ENCODE measurements around the gene RBAK. TPM values are rescaled to one million over a fixed set of nuclear protein-coding genes. Genes with fewer than 3 reads are reported as not detected.
"Not testable (repeated sequence)": the region's sequence is repeated elsewhere in the genome, so short reads cannot be mapped to it uniquely, and the experiment has no call there.

RBAK gene
- total RNA-seq, 1 experiment from 2014 or later, result 6.9 TPM

GRCh38 chr7:5051731-5052130 is 6.1 kb downstream of the RBAK start:
- not testable (repeated sequence) for DNase-seq (ENCODE audit: low read depth)

- DNase-seq (ENCODE audit: low read depth), result no peak
Observed at GRCh38 chr7:5053175-5053574, 7.5 kb downstream of the RBAK start.

- no peak for DNase-seq (ENCODE audit: low read depth)
Observed at GRCh38 chr7:5063698-5064097, 18.0 kb downstream of the RBAK start.

- DNase-seq (ENCODE audit: low read depth), result peak; percentile 12
Observed at GRCh38 chr7:5064391-5065106, 18.9 kb downstream of the RBAK start.

- no peak for DNase-seq (ENCODE audit: low read depth)
Observed at GRCh38 chr7:5065107-5065407, 19.4 kb downstream of the RBAK start.

- no peak for DNase-seq (ENCODE audit: low read depth)
Observed at GRCh38 chr7:5068521-5068920, 22.9 kb downstream of the RBAK start.

- no peak for DNase-seq (ENCODE audit: low read depth)
Observed at GRCh38 chr7:5070206-5070605, 24.5 kb downstream of the RBAK start.

GRCh38 chr7:5075187-5075586 is 29.5 kb downstream of the RBAK start:
- not testable (repeated sequence) for DNase-seq (ENCODE audit: low read depth)

- DNase-seq (ENCODE audit: low read depth), result peak; percentile 42
Observed at GRCh38 chr7:5077740-5078139, 32.1 kb downstream of the RBAK start.

- DNase-seq (ENCODE audit: low read depth), result no peak
Observed at GRCh38 chr7:5082806-5083205, 37.1 kb downstream of the RBAK start.

- no peak for DNase-seq (ENCODE audit: low read depth)
Observed at GRCh38 chr7:5083311-5083711, 37.7 kb downstream of the RBAK start.

GRCh38 chr7:5086256-5086655 is 40.6 kb downstream of the RBAK start:
- DNase-seq (ENCODE audit: low read depth), result no peak

GRCh38 chr7:5088228-5088833 is 42.7 kb downstream of the RBAK start:
- DNase-seq (ENCODE audit: low read depth), result peak; percentile 38

- no peak for DNase-seq (ENCODE audit: low read depth)
Observed at GRCh38 chr7:5088906-5089305, 43.2 kb downstream of the RBAK start.

GRCh38 chr7:5093948-5094347 is 48.3 kb downstream of the RBAK start:
- no peak for DNase-seq (ENCODE audit: low read depth)

- no peak for DNase-seq (ENCODE audit: low read depth)
Observed at GRCh38 chr7:5094641-5095040, 49.0 kb downstream of the RBAK start.

- no peak for DNase-seq (ENCODE audit: low read depth)
Observed at GRCh38 chr7:5116359-5116758, 70.7 kb downstream of the RBAK start.

GRCh38 chr7:5117095-5117970 is 71.7 kb downstream of the RBAK start:
- DNase-seq (ENCODE audit: low read depth), result no peak

Other genes starting within 250 kb of the RBAK start
- not detected in 2 replicates for gene PAPOLB, start 183.8 kb upstream of the RBAK start, total RNA-seq (2014; rRNA removed; shearing (Covaris generic))
- gene RADIL, start 162.1 kb upstream of the RBAK start, total RNA-seq (2014; rRNA removed; shearing (Covaris generic)), result not detected in 2 replicates
- not detected in 2 replicates for gene MMD2, start 86.7 kb upstream of the RBAK start, total RNA-seq (2014; rRNA removed; shearing (Covaris generic))
- 44.9 and 55.8 TPM in 2 replicates for gene WIPI2, start 144.4 kb downstream of the RBAK start, total RNA-seq (2014; rRNA removed; shearing (Covaris generic))
- gene SLC29A4, start 237.1 kb downstream of the RBAK start, total RNA-seq (2014; rRNA removed; shearing (Covaris generic)), result 3.1 and 6.9 TPM in 2 replicates